Stimulated activated CD4-positive, alpha-beta T cell treated with anti-CD3 and anti-CD28 coated beads, Interleukin-4, amount 100 ng/mL, for 24 hours (primary cell): ENCODE results near the gene VAV3.
"Not testable (repeated sequence)": the region's sequence is repeated elsewhere in the genome, so short reads cannot be mapped to it uniquely, and the experiment has no call there.

Experiments
- DNase-seq: peaks from one replicate; pipeline ENCODE4 v3.0.0-alpha.2; 2020

VAV3 gene

DNA sequence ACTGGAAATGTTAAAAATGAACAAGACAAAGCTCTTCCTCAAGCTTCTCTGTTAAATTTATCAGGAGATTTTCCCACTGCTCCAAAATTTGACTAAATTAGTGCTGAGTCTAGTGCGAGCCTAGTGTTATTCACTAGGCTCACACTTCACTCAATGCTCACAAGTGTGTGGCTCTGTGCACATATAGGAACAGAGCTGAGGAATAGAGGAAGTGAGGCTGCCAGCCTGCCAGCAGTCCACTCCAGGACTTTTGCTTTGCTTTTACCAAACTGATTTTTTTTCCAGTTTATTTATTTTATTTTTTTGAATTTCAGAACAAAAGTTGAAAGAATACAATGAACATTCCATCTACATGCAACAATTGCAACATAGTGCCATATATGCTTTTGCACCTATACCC, 87.2 kb downstream of the VAV3 start:
- DNase-seq: no peak

DNA sequence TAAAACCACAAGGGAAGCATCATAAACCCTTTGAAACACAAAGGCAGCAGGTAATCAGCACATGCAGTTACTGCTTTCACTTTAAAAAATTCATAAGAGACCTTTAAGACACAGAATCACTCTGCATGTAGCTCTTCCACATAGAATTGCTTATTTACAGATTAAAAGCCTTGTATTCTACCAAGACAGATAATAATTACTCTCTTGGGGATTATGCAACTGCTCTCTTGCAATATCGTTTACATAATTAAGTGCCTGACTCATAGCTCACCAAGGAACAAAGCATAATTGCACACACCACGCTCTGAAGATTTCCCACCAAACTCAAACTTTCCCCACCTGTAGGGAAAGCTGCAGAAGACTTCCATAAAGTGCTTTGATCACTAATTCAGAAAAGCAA, 87.9 kb downstream of the VAV3 start:
- DNase-seq: no peak

DNA sequence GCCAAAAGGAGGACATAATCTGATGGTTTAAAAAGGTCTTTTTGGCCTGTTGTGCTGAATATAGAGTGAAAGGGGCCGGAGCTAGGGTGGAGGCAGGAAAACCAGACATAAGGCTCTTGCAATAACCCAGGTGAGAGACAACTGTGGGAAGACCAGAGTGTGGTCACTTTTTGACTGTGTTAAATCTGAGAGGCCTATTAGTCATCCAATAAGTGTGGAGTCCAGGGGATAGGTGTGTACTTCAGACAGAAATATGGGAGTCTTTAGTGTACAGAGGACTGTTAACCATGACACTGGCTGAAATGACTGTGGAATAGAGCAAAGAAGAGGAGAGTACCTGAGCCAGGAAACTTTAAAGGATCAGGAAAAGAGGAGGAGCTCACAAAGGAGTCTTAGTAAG, 89.3 kb downstream of the VAV3 start:
- no peak for DNase-seq

DNA sequence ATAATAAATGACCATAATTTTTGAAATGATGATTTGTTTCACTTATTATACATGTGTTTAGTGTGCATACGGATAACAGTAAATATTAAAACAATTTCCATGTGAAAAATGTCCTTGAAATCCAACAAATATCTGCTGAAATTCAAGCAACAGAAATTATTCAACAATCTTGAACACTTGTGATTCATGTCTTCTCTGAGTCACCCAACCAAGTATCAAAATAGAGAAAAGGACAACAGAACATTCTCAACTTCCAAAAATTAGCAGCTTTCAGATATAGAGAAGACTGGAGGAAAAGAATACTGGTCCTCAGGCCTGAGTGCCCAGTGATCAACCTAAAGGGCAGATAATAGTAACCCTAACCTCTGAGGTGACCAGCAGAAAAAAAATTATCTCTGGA, 90.8 kb downstream of the VAV3 start:
- DNase-seq: no peak

DNA sequence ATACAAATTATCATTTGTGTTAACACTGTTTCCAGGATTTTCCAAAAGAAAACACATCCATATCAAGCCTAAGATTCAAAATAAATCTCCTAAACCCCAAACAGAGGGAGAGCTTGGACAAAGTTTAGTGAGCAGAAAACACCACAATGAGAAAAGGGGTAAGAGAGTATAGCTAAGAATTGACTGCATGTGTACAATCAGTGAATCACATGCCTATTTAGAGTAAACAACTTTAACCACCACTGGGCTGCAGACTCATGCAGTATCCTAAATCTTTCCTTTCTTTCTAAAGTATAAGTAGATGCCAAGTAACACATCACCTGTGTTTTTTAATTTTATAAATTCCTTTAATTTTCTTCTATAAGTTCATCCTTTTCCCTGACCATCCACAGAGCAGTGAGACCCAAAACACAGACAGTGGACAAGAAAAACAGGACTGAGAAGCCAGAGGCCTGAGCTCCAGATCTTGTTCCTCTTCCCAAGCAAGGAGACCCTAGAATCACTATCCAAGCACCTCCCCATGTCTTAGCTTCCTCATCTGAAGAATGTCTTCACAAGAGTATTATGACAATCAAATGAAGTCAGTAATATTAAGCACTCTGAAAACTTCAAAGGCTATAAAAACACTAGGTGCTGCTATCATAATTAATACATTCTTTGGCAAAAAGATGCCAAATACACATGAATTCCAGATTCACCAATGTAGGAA, 93.1 kb downstream of the VAV3 start:
- DNase-seq: no peak

DNA sequence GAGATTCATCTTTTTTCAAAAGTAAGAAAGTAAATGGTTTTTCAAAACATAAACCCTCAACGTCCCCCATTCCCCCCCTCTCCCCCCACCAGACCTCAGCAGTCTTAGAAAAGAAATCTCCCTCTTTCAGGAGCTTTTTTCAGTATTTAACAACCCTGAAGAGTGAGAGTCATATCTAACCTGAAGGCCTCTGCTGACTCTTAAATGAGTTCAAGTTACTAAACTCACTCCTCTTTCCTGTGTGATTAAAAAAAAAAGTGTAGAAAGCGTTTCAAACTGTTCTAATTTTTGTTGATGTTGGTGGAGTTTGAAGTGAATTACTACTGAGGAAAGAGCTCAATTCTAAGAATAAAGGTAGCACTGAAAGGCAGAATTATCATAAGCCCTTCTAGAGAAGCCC, 93.7 kb downstream of the VAV3 start:
- DNase-seq: no peak

DNA sequence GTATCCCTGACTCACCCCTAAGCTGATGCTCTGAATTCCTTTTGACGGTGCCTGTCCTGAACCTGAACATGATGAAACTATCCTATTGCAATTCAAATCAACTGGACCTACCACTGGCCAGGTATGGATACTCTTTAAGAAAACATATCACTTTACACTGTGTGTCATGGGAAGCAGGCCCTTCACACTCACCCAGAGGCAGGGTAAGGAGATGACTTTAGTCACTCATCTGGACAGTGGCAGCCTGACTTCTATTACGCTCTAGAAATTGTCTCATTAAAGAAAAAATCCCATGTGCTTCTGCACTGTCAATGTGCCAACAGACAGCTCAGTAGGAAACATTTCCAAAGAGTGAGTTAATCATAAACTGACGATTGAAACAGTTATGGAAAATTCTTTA, 94.3 kb downstream of the VAV3 start:
- no peak for DNase-seq

DNA sequence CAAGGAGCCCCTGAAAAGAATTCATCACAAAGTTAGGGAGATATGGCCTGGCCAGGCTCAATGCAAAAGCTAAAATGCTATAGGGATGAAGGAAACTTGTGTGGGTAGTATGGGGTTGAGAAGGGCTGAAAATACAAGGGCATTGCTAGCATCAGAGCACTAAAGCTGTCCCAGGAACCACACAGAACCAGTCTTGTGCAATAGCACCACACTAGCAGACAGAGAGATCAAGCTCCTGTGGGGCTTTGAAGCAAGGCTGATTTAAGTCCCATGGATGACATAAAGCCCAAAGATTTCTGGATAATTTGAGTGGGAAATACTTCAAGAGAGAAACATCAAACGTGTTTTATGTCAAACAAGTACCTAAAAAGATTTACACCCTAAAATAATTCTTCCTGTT, 97.1 kb downstream of the VAV3 start:
- no peak for DNase-seq

DNA sequence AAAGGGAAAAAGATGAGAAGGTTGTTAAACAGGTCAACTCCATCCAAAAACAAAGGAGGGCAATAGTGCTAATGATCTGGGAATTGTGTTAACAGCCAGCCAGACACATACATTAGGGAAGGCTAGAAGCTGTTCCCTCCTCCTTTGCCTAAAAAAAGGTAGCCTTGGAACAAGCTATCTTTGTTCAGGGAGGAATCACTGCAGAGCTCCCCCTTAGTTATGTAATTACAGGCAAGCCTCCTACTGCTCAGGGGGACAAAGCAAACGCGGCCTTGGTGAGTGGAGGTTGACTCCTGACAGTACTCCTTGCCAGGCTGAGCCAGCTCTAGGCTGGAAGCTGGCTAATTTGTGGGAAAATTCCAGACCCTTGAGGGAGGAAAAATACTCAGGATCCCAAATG, 97.6 kb downstream of the VAV3 start:
- DNase-seq: no peak

DNA sequence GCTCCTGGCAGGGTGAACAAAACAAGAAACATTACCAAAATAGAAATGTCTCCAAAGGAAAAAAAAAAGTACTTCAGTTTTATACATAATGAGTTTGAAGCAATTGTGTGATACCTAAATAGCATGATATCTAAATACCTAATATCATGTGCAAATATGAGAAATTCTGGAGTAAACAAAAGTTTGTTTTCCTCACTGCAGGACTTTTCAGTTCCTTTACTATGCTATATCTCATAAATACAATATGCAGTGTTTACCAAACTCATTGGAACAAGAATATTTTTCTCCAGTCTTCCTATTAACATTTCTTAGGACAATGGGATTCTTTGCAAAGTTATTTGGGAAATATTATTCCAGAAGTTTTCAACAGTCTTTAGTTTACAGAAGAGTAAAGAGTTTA, 98.1 kb downstream of the VAV3 start:
- DNase-seq: no peak

DNA sequence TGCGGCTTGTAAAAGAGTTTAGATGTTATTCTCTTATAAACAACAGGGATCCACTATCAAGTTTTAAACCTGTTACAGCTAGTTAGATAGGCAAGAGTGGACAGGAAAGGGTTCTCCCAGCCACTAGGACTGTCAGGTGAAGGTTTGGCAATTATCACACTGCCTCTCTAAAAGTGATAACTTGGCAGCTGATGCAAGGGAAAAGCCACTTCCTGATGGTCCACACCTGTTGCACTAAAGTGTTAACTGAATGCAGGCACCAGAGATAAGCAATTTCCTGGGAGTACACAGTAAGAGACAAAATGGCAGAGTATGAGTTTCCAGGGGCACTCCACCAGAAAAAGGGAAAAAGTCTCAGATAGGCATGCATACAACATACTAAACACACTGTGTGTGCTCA, 99.4 kb downstream of the VAV3 start:
- DNase-seq: no peak

DNA sequence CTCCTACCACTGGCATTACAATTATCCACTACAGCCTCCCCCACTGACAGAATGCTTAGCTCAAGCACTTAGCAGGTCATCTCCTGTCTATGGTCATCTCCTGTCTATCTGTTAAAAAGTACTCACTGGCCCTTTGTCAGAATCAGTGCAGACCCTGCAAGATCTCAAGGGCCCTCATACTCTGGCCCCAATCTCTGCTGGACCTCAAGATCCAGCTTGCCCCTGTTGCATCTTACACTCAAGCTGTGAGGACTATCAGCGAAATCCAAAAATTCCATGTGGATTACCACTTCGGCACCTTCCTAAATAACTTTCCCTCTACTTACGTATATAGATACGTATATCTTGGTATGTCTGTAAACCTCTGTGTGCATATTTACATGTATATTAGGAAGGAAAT, 101.6 kb downstream of the VAV3 start:
- no peak for DNase-seq

DNA sequence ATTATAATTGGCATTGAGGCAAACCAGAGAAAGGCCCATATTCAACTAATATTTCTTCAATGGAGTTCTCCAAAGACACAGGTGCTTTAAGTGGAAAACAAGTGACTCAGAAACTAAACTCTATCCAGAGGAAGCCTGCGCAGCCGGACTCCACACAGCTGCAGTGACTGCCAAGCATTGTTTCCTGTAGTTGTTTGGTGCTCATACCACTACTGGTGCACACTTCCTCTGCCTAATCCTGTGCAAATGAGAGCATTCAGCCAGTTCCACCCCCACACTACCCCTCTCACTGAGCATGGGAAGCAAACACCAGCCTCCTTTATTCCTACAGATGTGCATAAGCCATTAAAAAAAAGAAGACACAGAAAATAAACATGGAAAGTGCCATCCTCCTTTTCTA, 102.9 kb downstream of the VAV3 start:
- no peak for DNase-seq

DNA sequence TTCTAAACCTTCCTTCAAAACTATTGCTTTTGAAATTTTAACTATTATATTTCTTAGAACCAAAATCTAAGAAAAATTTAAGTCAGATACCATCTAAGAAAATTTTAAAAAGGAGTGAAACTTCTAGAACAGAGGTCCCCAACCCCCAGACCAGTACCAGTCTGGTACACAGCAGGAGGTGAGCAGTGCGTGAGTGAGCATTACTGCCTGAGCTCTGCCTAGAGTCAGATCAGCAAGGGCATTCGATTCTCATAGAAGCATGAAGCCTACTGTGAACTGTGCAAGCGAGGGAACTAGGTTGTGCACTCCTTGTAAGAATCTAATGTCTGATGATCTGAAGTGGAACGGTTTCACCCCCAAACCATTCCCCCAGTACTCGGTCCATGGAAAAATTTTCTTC, 106.7 kb downstream of the VAV3 start:
- DNase-seq: no peak

DNA sequence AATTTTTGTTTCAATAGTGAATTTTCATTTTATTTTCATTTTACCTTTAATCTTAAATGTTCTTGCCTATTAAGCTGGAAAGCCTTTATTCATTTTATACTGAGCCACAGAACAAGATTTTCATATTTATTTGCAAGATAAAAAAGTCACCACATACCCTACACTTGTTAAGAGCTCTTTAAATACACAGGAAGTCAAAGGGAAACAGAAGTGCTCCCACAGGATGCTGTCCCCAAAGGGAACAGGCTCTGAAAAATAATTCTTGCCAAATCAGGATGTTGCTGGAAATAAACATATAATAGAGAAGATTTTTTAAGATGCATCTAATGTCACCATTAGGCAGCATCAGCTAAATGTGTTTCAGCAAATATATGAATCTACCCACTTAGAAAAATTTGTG, 113.6 kb downstream of the VAV3 start:
- DNase-seq: no peak

DNA sequence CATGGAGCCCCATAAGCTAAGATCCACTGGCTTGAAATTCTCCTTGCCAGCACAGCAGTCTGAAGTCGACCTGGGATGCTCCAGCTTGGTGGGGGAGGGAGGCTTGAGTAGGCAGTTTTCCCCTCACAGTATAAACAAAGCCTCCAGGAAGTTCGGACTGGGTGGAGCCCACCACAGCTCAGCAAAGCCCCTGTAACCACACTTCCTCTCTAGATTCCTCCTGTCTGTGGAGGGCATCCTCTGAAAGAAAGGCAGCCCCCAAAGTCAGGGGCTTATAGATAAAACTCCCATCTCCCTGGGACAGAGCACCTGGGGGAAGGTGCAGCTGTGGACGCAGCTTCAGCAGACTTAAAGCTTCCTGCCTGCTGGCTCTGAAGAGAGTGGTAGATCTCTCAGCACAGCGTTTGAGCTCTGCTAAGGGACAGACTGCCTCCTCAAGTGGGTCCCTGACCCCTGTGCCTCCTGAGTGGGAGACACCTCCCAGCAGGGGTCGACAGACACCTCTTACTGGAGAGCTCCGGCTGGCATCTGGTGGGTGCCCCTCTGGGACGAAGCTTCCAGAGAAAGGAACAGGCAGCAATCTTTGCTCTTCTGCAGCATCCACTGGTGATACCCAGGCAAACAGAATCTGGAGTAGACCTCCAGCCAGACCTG, 120.3 kb downstream of the VAV3 start:
- DNase-seq: not testable (repeated sequence)

DNA sequence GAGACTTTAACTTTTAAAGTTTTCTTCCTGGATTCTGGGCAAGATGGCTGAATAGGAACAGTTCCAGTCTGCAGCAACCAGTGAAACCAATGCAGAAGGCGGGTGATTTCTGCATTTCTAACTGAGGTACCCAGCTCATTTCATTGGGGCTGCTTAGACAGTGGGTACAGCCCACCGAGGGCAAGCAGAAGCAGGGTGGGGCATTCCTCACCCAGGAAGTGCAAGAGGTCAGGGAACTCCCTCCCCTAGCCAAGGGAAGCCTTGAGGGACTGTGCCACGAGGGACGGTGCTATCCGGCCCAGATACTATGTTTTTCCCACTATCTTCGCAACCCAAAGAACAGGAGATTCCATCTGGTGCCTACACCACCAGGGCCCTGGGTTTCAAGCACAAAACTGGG, 121.0 kb downstream of the VAV3 start:
- no peak for DNase-seq

DNA sequence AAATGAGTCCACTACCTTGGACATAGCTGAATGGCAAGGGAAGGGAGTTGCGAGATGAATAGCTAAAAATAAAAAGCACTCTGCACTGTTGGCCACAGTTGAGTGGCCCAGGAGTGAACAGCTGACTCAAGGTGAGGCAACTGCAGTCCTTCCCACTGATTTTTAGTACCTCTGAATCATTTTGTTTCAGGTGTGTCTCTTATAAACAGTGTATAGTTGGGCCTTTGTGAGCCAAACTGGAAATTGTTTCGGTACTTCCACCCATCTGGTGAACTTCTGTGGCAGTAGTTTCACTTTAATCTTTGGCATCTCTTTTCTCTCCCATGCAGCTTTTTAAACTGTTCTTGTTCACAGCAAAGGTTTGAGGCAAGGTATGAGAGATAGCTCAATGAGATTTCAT, 122.7 kb downstream of the VAV3 start:
- no peak for DNase-seq

DNA sequence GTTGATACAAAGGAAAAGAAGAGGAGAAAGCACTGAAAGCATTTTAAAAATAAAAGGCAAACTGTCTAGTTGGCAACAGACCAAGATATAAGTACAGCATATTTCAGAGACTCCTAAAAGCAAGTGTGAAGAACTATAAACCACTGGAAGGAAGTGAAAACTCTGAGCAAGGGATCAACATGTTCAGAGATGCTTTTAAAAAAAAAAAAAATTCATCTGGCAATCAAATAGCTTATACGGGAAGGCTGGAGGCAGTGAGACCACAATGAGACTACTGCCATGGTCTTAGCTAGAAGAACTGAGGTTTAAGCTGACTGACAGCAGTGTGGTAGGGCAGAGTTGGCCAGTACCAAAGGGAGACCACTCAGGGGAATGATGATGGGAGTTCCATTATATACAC, 124.3 kb downstream of the VAV3 start:
- no peak for DNase-seq

DNA sequence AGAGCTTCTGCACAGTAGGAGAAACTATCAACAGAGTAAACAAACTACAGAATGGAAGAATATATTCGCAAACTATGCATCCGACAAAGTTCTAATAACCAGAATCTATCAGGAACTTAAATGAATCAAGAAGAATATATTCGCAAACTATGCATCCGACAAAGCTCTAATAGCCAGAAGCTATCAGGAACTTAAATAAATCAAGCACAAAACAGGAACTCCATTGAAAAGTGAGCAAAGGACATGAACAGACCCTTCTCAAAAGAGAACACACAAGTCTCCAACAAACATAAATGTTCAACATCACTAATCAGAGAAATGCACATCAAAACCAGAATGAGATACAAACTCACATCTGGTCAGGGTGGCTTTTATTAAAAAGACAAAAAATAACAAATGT, 126.9 kb downstream of the VAV3 start:
- no peak for DNase-seq

DNA sequence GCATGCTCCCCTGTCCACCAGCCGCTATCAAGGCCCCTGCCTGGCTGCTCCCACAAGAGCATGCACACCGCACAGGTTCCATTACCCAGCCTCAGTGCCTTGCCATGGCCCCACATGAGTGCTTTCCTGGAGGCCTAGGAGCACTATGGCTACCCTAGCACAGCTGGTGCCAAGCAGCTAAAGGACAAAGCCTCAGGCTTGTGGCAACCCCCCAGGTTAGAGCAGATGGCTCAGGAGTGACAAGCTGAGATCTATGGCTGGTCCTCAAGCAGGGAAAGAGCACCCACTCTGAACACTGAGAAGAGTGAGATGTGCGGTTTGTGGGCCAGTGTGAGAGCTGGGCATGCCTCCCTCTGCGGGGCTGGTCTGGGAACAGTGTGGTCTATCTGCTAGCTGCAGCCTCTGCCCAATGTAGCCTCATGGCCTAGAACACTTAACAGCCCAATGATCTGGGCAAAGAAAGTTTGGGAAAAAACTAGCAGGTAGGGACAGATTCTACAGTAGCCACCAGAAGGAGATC, 129.8 kb downstream of the VAV3 start:
- no peak for DNase-seq

DNA sequence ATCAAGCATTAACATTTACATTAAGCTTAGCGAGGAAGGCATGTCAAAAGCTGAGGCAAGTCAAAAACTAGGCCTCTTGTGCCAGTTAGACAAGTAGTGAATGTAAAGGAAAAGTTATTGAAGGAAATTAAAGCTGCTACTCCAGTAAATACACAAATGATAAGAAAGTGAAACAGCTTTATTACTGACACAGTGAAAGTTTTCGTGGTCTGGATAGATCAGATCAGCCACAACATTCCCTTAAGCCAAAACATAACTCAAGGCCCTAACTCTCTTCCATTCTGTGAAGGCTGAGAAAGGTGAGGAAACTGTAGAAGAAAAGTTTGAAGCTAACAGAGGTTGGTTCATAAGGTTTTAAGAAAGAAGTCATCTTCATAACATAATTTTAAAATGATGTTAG, 131.9 kb downstream of the VAV3 start:
- DNase-seq: no peak

DNA sequence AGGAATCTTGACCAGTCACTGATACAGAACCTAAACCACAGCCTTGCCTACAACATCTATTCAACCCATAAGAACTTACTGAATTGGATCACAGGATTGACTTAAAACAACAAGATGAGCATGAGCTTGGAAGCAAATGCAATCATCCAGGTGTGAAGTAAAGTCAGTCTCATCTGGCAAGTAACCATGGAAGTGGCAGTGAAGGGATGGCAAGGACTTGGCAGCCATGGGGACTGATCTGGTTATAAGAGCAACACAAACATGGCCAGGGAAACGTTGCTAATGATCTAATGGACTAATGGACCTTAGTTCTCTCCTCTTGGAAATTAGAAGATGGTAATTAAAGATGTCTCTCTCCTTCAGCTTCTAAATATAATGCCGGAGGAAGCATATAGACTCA, 133.1 kb downstream of the VAV3 start:
- no peak for DNase-seq

DNA sequence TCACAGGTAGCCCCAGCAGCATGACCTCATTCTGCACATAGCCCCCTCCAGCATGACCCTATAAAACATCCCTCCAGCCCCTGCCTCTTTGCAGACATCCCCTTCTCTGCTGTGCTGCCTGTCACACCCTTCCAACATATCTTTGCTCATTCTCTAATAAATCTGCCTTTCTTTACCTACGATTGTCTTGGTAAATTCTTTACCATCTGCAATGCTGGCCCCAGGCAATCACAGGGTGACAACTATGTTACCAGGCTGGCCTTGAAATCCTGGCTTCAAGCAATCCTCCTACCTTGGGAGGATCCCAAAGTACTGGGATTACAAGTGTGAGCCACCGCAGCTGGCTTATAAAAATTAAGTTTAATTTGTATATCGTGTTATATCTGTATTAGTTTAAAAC, 134.5 kb downstream of the VAV3 start:
- DNase-seq: no peak

DNA sequence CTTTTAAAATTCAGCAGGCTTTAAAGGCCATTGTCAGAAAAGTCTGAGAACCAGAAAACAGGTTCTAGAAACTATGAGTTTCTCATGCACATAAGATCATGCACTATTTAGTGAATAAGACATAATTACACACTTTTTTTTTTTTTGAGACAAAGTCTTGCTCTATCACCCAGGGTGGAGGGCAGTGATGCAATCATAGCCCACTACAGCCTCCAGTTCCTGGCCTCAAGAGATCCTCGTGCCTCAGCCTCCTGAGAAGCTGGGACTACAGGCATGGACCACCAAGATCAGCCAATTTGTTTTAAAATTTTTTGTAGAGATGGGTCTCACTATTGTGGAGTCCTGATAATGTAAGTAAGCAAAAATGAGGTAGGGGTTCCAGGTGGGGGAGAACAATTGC, 134.9 kb downstream of the VAV3 start:
- DNase-seq: no peak
